Nucleus accumbens (tissue), 56 donors: ENCODE results near the gene DAPK1.

Experiments
- DNase-seq, 56 donors: peaks; one replicate each; lab custom pipeline; 2025; lab: John Stamatoyannopoulos, UW

Gene DAPK1

GRCh38 chr9:87606841-87607521 lies 109.3 kb downstream of the DAPK1 start:
- DNase-seq: peak in 1 of 56 donors; percentile 26

- DNase-seq: no peak
These were observed 110.2 kb downstream of the DAPK1 start for GRCh38 chr9:87607859-87608258.

DNA sequence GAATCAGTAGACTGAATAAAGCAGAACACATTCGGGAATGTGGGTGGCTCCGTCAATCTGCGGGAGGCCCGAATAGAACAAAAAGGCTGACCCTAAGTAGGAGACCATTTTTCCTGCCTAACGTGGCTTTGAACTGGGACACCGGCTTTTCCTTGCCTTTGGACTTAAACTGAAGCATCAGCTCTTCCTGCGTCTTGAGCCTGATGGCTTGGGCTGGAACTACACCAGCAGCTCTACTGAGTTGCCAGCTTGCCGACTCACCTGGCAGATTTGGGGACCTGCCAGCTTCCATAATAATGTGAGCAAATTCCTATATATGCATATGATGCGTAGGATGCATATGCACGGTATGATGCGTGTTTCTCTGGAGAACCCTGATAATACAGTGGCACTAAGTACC lies 111.3 kb downstream of the DAPK1 start:
- no peak for DNase-seq

- no peak for DNase-seq
These were observed 111.8 kb downstream of the DAPK1 start for GRCh38 chr9:87609486-87609885.

GRCh38 chr9:87610200-87611155 lies 112.8 kb downstream of the DAPK1 start:
- peak in 11 of 56 donors; percentile 17 to 59 (median 35) for DNase-seq

GRCh38 chr9:87611776-87612175 lies 114.1 kb downstream of the DAPK1 start:
- DNase-seq: no peak

DNA sequence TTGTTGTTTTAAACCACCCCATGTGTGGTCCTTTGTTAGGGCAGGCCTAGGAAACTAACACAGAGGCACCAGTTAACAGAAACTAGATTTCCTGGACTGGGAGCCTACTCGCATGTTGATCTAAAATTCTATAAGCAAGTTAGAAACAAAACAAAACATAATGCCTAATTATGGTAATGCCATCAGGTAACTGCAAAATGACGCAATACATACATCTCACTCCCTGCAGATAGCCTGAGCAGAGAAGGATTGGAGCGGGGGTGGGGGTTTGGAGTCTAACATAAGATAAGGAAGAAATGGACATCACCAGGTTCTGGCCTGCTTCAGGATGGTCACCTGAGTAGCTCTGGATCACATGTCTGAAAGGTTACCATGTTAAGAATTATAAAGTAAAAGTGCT lies 114.9 kb downstream of the DAPK1 start:
- DNase-seq: no peak

DNA sequence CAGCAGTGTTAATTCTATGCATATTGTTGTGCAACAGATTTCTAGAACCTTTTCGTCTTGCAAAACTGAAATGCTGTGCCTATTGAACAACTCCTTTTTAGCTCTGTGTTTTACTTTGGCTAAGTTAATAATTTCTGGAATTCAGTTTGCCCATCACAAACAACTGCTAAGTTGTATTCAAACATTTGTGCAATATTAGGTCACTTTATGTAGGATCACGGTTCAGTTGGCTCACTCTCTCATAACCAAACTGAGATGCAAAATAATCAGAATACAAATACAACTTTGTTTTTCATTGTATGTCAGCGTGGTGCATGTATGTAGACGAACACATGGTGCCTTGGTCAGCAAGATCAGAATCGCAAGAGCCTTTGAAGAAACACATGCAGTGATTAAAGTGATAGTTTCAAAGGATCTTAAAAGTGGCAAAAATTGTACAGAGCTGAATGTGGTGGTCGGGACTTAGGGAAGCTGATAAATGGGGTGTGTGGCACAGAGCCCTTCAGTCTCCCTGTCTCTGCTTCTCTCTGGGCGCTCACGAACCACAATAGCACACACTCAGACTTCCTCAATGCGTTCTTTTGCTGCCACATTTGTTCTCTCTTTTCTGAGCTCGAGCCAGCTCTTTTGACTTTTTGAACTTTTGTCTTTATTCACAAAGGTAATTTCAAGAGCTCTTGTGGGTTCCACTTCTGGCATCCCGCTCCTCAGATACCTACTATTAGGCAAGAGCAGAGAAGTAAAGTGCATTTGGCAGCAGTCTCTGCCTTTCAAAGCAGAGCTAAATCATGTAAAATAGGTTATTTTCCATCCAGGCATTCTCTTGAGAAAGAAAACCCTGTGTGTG lies 115.8 kb downstream of the DAPK1 start:
- peak in 2 of 56 donors; percentile 22 to 34 for DNase-seq

- no peak for DNase-seq
These were observed 116.7 kb downstream of the DAPK1 start for GRCh38 chr9:87614397-87614796.

- DNase-seq: no peak
These were observed 117.5 kb downstream of the DAPK1 start for GRCh38 chr9:87615136-87615535.

DNA sequence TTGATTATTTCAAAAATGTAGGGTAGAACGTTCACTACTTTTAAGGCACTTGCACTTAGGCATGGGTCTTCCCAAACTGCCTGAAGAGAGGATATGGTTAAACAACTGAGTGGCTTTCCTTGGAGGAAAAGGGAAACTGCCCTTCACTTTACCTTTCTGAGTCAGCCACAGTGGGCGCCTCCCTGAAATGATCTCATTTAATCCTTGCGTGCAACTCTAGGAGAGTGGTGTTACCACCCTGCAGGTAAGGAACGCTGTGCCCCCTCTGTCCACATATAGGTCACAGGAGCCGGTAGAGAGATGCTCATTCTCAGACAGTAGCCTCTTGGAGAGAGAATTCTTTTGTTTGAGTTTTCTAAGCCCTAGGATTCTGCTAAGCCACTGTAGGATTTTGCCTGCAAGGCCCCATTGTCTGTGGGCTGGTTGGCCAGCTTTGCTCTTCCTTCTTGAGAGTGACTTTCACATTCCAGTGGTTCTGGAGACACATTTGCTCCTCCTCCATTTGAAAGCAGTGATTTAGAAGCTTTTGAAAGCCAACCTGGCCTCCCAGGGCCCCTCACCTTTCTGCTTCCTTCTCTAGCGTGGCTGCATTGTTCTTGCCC lies 118.0 kb downstream of the DAPK1 start:
- DNase-seq: no peak

GRCh38 chr9:87618226-87618625 lies 120.6 kb downstream of the DAPK1 start:
- DNase-seq: no peak

DNA sequence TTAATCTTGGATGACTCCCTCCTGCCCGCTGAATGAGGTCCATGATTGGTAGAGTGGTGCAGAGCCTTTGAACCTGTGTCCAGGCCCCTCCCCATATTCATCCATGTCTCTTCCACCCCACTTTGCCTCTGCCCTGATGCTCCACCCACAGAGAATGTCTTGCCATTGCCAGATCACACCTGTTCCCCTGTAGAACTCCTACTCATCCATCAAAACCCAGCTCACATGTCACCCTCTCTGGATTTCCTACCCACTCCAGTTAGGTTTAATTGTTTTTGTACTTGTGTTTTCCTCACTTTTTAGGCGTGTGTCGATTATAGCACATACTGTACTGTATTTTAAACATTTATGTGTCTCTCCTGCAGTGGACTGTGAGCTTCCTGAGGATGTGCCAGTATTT lies 121.3 kb downstream of the DAPK1 start:
- peak in 1 of 56 donors; percentile 17 for DNase-seq

GRCh38 chr9:87619346-87619745 lies 121.7 kb downstream of the DAPK1 start:
- DNase-seq: no peak

GRCh38 chr9:87620731-87621322 lies 123.2 kb downstream of the DAPK1 start:
- DNase-seq: peak in 22 of 56 donors; percentile 10 to 73 (median 44)

DNA sequence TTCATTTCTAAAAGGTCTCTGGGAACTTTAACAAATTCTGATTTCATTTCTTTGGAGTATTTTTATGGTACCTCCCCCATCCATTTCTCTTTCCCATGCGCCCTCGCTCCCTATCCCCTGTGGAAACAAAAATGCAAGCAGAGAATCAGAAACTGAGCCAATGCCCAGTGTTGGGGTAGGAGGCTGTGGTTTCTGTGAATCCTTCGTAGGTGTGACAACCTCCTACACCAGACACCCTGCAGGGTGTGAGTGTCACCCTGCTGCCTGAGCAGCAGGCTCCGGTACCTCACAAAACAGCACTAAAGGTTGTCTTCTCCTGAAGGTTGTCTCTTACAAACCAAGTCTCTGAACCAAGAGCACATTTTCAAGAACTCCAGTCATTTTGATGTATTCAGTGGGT lies 124.4 kb downstream of the DAPK1 start:
- no peak for DNase-seq

- DNase-seq: no peak
These were observed 125.3 kb downstream of the DAPK1 start for GRCh38 chr9:87622923-87623322.

DNA sequence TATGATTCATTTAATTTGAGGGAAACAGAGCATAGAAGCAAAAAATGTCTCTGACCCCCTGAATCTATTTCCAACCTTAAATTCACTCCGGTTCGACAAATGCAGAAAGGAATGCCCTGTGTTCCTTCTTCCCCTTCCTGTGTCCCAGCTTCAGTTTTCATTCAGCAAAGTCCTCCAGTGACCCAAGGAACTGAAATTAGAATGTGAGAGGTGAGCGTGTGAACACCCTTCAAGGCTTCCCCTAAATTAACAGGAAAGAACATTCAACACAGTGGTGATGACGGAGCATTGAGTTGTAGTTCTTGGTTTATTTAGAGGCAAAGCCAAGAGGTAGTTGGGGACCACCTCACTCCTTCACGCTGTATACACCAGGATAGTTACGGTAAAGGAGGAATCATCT lies 130.7 kb downstream of the DAPK1 start:
- no peak for DNase-seq

- peak in 4 of 56 donors; percentile 8 to 54 (median 24) for DNase-seq
These were observed 131.4 kb downstream of the DAPK1 start for GRCh38 chr9:87629104-87629503.

GRCh38 chr9:87630266-87630665 lies 132.6 kb downstream of the DAPK1 start:
- DNase-seq: no peak
